HG03280 (cell line): Measurements from ENCODE around the gene IL1RAPL1.
"Not testable (repeated sequence)": the region's sequence is repeated elsewhere in the genome, so short reads cannot be mapped to it uniquely, and the experiment has no call there.

Experiments
- ATAC-seq: cut with Tn5 transposase; IDR thresholded peaks from one replicate; pipeline ENCODE4 v1.9.1; 2021; ENCODE audit warnings: mild to moderate bottlenecking, moderate library complexity; ENCODE audit not compliant: unreplicated experiment

The IL1RAPL1 gene

DNA sequence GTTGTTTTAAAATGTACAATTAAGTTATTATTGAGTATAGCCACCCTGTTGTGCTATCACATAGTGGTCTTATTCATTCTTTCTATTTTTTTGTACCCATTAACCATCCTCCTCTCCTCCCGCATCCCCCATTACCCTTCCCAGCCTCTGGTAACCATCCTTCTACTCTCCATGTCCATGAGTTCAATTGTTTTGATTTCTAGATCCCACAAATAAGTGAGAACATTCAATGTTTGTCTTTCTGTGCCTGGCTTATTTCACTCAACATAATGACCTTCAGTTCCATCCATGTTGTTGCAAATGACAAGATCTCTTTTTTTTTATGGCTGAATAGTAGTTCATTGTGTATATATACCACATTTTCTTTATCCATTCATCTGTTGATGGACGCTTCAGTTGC is 179.3 kb downstream of the IL1RAPL1 start:
- not testable (repeated sequence) for ATAC-seq

DNA sequence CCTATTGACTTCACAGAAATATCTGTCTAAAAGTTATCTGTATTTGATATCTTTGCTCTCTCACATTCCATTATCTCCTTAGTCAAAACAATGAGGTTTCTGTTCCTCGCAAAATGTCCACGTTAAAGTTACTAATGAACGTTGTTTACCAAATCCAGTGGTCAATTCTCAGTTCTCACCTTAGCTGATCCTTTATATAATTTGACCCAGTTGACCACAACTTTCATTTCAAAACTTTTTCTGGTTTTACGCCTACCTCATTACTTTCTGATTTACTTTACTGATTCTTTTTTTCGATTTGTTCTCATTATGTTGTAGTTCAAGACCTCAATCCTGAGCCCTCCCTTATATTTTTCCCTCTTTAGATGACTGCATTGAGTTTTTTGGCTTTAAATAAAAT is 186.6 kb downstream of the IL1RAPL1 start:
- ATAC-seq: no peak

- no peak for ATAC-seq
These were observed 200.0 kb downstream of the IL1RAPL1 start for GRCh38 chrX:28787206-28787605.

DNA sequence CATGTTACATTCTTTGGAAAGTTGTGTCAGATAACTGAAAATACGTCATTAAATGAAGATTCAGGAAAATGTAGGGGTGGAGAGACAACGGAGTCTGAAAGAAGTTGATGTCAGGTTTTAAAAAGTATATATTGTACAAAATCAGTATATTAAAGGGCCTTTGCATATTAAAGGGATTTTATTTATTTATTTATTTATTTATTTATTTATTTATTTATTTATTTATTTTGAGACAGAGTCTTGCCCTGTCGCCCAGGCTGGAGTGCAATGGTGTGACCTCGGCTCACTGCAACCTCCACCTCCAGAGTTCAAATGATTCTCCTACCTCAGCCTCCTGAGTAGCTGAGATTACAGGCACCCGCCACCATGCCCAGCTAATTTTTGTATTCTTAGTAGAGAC is 213.4 kb downstream of the IL1RAPL1 start:
- not testable (repeated sequence) for ATAC-seq

DNA sequence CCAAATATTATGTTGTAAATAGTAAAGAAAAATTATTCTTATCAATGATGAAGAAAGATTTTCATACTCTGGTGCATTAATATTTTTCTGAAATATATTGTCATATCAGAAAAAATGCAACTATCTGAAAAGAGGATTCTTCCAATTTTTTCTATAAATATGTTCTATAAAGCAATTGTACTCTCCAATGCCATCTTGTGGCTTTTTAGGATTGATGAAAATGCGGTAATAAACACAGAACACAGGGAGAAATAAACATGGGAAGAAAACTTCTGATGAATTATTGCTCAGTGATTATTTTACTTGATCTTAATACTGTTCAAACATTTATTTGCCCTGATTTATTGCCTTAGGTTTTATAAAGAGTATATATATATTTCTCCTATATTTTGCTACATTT is 215.4 kb downstream of the IL1RAPL1 start:
- ATAC-seq: no peak

DNA sequence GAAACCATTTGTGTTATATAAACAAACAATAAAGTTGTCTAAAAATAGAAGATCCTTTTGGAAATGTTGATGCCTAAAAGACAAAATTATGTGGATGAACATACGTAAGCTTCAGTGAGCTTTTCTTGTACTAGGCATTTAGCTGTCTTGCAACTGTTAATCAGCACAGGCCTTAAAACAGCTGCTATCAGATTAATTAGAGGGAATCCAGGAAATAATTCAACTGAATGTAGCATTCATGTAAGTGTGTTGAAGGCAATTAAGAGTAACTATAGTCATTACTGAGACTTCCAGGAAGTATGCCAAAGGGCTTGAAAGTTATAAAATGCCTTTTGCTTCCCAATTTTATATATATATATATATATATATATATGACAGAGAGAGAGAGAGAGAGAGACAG is 248.7 kb downstream of the IL1RAPL1 start:
- no peak for ATAC-seq

DNA sequence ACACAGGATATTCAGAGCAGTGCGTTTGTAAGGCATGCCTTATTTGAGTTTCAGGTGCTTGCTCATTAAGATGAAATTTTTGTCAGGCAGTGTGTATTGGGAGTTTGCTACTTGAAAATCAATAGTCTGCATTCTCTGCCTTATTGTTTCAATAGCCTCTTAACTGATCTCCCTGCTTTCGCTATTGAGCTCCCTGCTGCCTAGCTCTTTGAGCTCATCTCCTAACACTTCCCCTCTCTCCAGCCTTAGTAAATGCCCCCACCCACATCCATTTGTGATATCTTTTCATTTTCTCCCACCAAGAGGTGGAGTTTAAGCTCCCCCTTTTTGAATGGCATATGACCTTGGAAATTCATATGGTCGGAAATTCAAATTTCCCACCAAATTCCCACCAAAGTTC is 256.6 kb downstream of the IL1RAPL1 start:
- ATAC-seq: no peak

GRCh38 chrX:28847423-28847822 is 260.2 kb downstream of the IL1RAPL1 start:
- ATAC-seq: no peak

DNA sequence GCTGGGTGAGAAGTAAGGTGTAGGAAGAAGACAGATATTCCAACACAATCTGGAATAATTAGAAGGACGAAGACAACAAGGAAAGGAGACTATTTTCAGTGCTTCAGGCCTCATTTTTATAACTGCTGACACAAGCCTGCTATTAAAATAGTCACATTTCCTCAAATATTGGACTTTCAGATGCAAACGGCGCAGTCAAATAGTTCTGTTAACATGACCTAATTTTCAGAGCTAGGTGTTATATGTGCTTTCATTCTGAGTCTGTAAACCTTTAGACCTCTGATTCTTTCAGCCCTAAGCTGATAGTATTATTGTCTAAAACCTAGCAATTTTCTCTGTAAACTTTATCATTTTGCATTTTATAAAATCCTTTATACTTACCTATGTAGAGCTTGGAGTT is 261.5 kb downstream of the IL1RAPL1 start:
- ATAC-seq: no peak

DNA sequence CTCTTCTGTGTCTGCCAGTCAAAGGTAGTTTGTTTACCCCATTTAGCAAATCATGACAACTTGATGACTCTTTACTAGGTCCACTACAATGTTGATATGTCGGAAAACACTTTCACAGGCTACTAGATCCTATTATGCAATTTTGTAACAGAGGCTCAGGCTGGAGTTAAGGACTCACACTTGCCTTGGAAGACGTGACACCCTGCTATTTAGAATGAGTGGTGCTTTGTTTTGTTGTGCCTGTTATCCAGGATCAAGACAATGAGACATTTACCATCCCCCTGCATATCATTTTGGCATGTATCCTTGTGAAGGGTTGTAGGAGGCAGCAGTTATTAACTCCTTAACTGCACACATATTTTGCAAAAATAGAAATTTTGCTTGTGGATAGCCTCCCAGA is 263.7 kb downstream of the IL1RAPL1 start:
- no peak for ATAC-seq

DNA sequence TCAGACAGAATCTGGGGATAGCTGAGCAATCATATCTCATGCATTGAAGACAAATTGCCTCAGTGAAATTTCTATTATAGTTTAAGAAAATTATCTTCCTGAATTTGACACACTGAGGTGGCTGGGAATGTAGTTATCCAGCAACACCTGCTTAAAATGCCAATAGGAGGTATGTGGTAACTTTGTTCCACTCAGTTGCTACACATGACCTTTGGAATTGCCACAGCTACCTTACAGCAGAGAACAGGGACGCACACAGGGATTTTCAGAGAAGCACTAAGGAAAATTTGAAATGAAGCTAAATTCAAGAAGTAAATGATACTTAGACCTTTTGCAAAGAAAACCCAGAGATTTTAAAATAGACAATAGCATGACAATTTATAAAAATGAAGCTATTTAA is 264.6 kb downstream of the IL1RAPL1 start:
- ATAC-seq: no peak

GRCh38 chrX:28854637-28855036 is 267.4 kb downstream of the IL1RAPL1 start:
- ATAC-seq: no peak

DNA sequence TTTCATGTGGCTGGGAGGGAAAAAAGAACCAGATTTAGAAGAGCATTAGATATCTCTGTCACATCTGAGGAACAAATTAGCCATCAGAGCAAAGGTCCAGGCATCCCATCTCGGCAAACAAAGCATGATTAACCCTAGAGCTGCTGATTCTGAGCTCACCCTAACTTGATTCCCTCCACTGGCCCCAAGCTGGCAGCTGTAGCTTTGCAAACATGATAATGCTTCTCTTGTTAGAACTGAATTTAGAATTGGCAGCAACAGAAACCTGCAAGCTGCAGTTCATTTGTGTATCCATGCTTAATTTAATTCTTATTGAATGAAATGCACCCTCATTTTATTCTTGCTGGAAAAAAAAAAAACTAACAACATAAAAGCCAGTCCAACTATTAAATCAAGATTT is 289.2 kb downstream of the IL1RAPL1 start:
- ATAC-seq: no peak

GRCh38 chrX:28876901-28877300 is 289.7 kb downstream of the IL1RAPL1 start:
- no peak for ATAC-seq

DNA sequence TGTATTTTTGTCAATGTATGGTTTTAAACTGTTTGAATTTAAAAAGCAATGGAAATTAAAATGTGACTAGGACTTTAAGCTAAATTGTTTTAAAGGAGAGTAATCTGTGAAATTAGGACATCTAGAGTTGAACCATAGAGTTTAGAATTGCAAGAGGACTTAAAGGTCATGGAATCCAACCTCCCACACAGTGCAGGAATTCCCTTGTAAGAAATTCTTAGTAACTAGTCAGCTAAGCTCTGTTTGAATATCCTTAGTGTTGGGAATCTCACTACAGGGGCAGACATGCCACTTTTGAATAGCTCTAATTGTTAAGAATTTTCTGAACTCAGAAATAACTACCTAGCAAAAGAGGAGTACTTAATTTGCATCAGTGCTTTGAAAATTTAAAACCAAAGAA is 292.9 kb downstream of the IL1RAPL1 start:
- ATAC-seq: no peak

- ATAC-seq: no peak
These were observed 297.6 kb downstream of the IL1RAPL1 start for GRCh38 chrX:28884823-28885222.

GRCh38 chrX:28888416-28888815 is 301.2 kb downstream of the IL1RAPL1 start:
- ATAC-seq: no peak

- no peak for ATAC-seq
These were observed 302.4 kb downstream of the IL1RAPL1 start for GRCh38 chrX:28889591-28890090.

DNA sequence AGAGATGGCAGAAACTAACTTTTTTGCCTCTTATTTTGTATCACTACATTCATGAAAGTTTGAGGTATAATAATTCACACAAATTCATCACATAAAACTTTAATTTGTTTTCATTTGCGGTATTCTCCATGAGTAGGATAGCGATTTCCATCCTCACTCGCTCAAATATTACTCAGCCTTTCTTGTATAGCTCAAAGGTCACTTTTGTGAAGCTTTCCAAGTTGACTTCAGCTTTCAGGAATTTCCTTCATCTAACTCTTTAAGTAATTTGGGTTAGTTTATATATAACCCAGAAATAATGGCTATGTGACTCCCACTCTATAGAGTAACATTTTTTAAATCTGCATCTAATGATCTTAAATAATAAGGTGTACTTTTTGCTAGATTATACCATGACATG is 314.4 kb downstream of the IL1RAPL1 start:
- no peak for ATAC-seq

GRCh38 chrX:28910487-28910886 is 323.2 kb downstream of the IL1RAPL1 start:
- ATAC-seq: no peak

DNA sequence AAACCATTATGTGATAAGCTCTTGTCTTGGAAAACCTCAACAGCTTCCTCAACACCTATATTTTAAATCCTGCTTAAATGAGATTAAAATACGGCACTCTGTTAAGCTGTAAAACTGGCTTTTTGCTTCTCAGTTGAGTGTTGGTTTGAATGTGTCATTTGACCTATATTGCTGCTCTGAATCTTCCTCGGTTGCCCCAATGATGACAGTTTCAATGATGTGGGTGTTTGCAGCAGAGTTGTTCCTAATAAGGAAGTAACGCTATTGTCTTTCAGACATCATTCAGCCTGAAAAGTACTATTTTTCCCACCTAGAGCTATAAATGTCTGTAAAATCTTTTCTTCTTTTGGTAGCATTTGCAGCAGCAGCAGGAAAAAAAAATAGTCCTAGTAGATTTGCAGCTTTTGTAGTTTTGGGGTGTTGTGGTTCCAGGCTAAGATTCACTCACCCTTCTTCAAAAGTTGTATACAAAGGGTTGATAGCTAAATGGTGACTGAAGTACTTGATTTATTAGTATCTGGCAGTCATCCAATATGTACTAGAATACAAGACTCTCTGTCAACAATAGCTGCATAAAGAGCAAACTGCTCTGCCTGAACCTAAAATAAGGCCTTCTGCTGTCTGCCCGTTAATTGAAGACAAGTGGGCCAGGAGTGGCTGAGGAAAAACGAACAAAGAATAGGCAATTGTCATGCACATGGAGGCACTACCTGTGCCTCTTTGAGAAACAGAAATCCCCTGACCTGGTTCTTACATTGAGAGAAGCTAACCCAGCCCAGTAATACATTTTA is 333.1 kb downstream of the IL1RAPL1 start:
- no peak for ATAC-seq

DNA sequence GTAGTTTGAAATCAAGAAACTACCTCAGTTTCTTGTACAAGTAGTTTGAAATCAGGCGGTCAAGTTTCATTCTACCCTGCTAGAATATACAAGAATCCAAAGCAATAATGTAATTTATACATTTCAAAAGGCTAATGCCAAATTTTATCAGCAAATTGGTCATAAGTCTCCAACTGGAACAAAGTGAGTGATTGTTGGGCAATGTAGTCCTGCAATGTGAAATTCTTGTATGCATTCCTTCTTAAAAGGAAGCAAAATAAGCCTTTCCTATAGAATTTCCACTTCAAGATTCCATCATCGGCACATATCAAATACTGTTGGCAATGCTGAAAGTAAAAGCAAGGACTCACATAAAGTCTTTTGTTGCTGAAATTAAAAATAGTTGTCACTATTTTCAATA is 334.9 kb downstream of the IL1RAPL1 start:
- no peak for ATAC-seq

- no peak for ATAC-seq
These were observed 359.6 kb downstream of the IL1RAPL1 start for GRCh38 chrX:28946846-28947245.
